HS-5 (cell line): ENCODE measurements around the gene FH.

ENCODE experiments used
- DNase-seq: peaks from one replicate; pipeline ENCODE4 v3.0.0-alpha.2; 2012; ENCODE audit warnings: low read depth

Gene FH

GRCh38 chr1:241519308-241520079, at the start of gene FH:
Gene FH, minus strand, starts transcription at chr1:241519755. Its CDS starts 33 bp downstream, at chr1:241519722.
- peak; percentile 91 for DNase-seq

- no peak for DNase-seq
Measured at GRCh38 chr1:241560849-241561187, 41.3 kb upstream of the FH start.

GRCh38 chr1:241560146-241560848, 40.7 kb upstream of the FH start:
- no peak for DNase-seq

GRCh38 chr1:241557551-241558193, 38.1 kb upstream of the FH start:
- DNase-seq = no peak

GRCh38 chr1:241557031-241557430, 37.5 kb upstream of the FH start:
- DNase-seq = no peak

- no peak for DNase-seq
Measured at GRCh38 chr1:241555526-241555925, 36.0 kb upstream of the FH start.

GRCh38 chr1:241553886-241554592, 34.5 kb upstream of the FH start:
- DNase-seq = no peak

GRCh38 chr1:241551759-241552638, 32.4 kb upstream of the FH start:
- no peak for DNase-seq

GRCh38 chr1:241550318-241550717, 30.8 kb upstream of the FH start:
- no peak for DNase-seq

- no peak for DNase-seq
Measured at GRCh38 chr1:241548008-241548407, 28.5 kb upstream of the FH start.

GRCh38 chr1:241542199-241542907, 22.8 kb upstream of the FH start:
- DNase-seq = no peak

GRCh38 chr1:241536969-241537368, 17.4 kb upstream of the FH start:
- no peak for DNase-seq

- DNase-seq = no peak
Measured at GRCh38 chr1:241536304-241536703, 16.7 kb upstream of the FH start.

GRCh38 chr1:241533326-241534115, 14.0 kb upstream of the FH start:
- DNase-seq = no peak

- no peak for DNase-seq
Measured at GRCh38 chr1:241532864-241533263, 13.3 kb upstream of the FH start.

GRCh38 chr1:241532162-241532531, 12.6 kb upstream of the FH start, which contains the start of gene KMO:
Gene KMO, plus strand, starts transcription at chr1:241532378. Its CDS starts 67 bp downstream, at chr1:241532445.
- DNase-seq = no peak

- peak; percentile 78 for DNase-seq
Measured at GRCh38 chr1:241531195-241532161, 11.9 kb upstream of the FH start.

GRCh38 chr1:241527146-241527545, 7.6 kb upstream of the FH start:
- no peak for DNase-seq

GRCh38 chr1:241525026-241525425, 5.5 kb upstream of the FH start:
- no peak for DNase-seq
